Measurements from ENCODE around the gene SUSD3.

GRCh38 chr9:93096131-93096802, 37.8 kb downstream of the SUSD3 start, which contains the start of gene CARD19:
- TF ChIP-seq, protein P1, sequence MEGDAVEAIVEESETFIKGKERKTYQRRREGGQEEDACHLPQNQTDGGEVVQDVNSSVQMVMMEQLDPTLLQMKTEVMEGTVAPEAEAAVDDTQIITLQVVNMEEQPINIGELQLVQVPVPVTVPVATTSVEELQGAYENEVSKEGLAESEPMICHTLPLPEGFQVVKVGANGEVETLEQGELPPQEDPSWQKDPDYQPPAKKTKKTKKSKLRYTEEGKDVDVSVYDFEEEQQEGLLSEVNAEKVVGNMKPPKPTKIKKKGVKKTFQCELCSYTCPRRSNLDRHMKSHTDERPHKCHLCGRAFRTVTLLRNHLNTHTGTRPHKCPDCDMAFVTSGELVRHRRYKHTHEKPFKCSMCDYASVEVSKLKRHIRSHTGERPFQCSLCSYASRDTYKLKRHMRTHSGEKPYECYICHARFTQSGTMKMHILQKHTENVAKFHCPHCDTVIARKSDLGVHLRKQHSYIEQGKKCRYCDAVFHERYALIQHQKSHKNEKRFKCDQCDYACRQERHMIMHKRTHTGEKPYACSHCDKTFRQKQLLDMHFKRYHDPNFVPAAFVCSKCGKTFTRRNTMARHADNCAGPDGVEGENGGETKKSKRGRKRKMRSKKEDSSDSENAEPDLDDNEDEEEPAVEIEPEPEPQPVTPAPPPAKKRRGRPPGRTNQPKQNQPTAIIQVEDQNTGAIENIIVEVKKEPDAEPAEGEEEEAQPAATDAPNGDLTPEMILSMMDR (conservative IDR thresholded peaks at IDR 0.05; ENCODE audit: low read depth, low read length) = no peak
- no peak for TF ChIP-seq EZH2 (IDR thresholded peaks at IDR 0.05; ENCODE audit: borderline replicate concordance, low read depth, low read length, poor library complexity, severe bottlenecking)

All from A673 (cell line).